Upper lobe of right lung (tissue), 1 donor: Measurements from ENCODE around the gene NSFL1C. TPM values are rescaled to one million over a fixed set of nuclear protein-coding genes. Genes with fewer than 3 reads are reported as not detected.

ENCODE experiments used
- ATAC-seq: fragments of 200-7000 bp; cut with Tn5 transposase; one replicate; pipeline ENCODE4 v1.9.1; 2020; ENCODE audit warnings: mild to moderate bottlenecking, moderate library complexity
- DNase-seq: peaks from one replicate; pipeline ENCODE4 v3.0.0-alpha.2; 2020
- H3K27ac ChIP-seq: fragments of 200-600 bp; one replicate; pipeline ENCODE4 v1.8.0; 2022
- H3K27me3 ChIP-seq: fragments of 200-600 bp; one replicate; pipeline ENCODE4 v1.8.0; 2022; ENCODE audit warnings: mild to moderate bottlenecking
- H3K36me3 ChIP-seq: fragments of 200-600 bp; one replicate; pipeline ENCODE4 v1.8.0; 2022
- H3K4me1 ChIP-seq: fragments of 200-600 bp; one replicate; pipeline ENCODE4 v1.8.0; 2022
- H3K4me3 ChIP-seq: fragments of 200-600 bp; one replicate; pipeline ENCODE4 v1.8.0; 2022; ENCODE audit warnings: mild to moderate bottlenecking
- H3K9me3 ChIP-seq: fragments of 200-600 bp; one replicate; pipeline ENCODE4 v1.8.0; 2022
- intact Hi-C: fragments of 100-400 bp; cut with DNase I; formaldehyde crosslinking; loops from one replicate; pipeline ENCODE4 v1.11.0; 2022
- total RNA-seq: library from RNA; stranded (reverse); fragmentation: NEBNext Ultra II Directional; extraction: Animal tissue kit (Norgen Biotek cat#: 25700); gene quantifications from one replicate; pipeline ENCODE4 v1.2.1, GENCODE V29; 2021
- TF ChIP-seq, protein P1 (sequence below): fragments of 200-600 bp; IDR thresholded peaks from one replicate; pipeline ENCODE4 v1.8.0; 2022; ENCODE audit warnings: antibody characterized with exemption
- donor health status: DM: no; HTN: yes; CAD: no; lungs with severe emphysema.

The NSFL1C gene
- total RNA-seq, 1 donor from 2014 or later: 73.4 TPM

DNA sequence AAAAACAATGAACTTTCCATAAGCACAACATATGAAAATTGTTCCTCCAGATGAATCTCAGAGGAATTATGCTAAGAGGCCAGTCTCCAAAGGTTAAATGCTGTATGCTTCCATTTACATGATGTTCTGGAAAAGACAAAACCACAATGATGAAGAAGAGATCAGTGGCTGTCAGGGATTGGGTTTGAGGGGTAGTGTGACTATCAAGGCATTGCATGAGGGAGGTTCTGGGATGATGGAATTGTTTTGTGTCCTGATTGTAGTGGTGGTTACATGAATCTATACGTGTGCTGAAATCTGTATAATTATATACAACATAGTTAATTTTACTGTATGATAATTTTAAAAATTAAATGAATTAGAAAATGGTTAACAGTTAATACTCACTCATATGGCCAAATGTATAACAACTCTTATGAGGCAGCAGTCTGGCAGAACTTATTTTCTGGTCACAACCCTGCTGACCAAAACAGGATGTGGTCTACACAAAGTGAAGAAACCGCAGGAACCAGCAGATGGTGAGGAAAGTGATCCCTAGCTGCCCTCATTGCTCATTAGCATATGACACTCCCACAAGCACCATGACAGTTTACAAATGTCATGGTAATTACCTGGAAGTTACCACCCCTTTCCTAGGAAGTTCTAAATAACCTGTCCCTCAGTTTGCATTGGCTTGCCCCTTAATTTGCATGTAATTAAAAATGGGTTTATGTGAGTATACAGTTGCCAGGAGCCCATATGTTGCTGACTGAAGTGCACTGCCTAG, 31.9 kb downstream of the NSFL1C start:
- DNase-seq (no peak), ATAC-seq (peak; percentile 85)
- no peak overlapping the region for H3K4me3 ChIP-seq
- TF ChIP-seq, protein P1, sequence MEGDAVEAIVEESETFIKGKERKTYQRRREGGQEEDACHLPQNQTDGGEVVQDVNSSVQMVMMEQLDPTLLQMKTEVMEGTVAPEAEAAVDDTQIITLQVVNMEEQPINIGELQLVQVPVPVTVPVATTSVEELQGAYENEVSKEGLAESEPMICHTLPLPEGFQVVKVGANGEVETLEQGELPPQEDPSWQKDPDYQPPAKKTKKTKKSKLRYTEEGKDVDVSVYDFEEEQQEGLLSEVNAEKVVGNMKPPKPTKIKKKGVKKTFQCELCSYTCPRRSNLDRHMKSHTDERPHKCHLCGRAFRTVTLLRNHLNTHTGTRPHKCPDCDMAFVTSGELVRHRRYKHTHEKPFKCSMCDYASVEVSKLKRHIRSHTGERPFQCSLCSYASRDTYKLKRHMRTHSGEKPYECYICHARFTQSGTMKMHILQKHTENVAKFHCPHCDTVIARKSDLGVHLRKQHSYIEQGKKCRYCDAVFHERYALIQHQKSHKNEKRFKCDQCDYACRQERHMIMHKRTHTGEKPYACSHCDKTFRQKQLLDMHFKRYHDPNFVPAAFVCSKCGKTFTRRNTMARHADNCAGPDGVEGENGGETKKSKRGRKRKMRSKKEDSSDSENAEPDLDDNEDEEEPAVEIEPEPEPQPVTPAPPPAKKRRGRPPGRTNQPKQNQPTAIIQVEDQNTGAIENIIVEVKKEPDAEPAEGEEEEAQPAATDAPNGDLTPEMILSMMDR: no peak
- intact Hi-C loops: loop anchor here (5.0 kb wide), 1 partner anchor 122 kb away; no protein-coding TSS in a partner anchor
- H3K9me3 ChIP-seq: no peaks in the 10 kb centered on the region
- peaks cover 10% of the 10 kb centered on the region for H3K4me1 ChIP-seq
- H3K27ac ChIP-seq: no peak overlapping the region
- no peaks in the 10 kb centered on the region for H3K36me3 ChIP-seq
- H3K27me3 ChIP-seq: no peaks in the 10 kb centered on the region

DNA sequence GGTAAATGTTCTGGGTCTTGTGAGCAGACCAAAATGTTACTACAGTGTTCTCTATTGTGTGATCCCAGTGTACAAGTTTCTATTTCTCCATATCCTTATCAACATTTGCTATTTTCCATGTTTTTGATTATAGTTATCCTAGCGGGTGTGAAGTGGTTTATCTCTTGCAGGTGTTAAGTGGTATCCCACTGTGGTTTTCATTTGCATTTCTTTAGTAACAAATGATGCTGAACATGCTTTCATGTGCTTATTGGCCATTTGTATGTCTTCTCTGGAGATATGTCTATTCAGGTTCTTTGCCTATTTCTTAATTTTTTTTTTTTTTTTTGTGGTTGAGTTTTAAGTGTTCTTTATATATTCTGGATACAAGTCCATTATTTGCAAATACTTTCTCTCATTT, 35.5 kb downstream of the NSFL1C start:
- intact Hi-C loops: no loop called here
- ATAC-seq (no peak), DNase-seq (no peak)
- Histone ChIP-seq H3K9me3 (no peaks in the 10 kb centered on the region), H3K36me3 (no peaks in the 10 kb centered on the region), H3K27me3 (no peaks in the 10 kb centered on the region), H3K27ac (no peak overlapping the region), H3K4me1 (peaks cover 10% of the 10 kb centered on the region), H3K4me3 (no peak overlapping the region)
- TF ChIP-seq, protein P1: no peak

DNA sequence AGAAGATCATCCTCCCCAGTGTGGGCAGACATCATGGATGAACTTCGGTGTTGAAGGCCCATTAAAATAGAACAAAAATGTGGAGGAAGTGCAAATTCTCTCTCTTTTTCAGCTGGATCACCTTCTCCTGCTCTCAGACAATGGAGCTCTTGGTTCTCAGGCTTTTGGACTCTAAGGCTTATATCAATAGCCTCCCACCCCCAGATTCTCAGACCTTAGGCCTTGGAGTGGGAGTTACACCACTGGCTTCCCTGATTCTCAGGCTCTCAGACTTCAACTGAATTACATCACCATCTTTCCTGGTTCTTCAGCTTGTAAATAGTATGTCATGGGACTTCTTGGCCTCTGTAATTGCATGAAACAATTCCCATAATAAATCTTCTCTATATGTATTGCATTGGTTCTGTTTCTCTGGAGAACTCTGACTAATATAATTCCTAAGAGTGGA, 36.6 kb downstream of the NSFL1C start:
- no peaks in the 10 kb centered on the region for H3K36me3 ChIP-seq
- H3K4me3 ChIP-seq: no peak overlapping the region
- no peak overlapping the region for H3K27ac ChIP-seq
- DNase-seq (no peak), ATAC-seq (peak; percentile 49)
- H3K4me1 ChIP-seq: peaks cover 6% of the 10 kb centered on the region
- H3K9me3 ChIP-seq: no peaks in the 10 kb centered on the region
- no peaks in the 10 kb centered on the region for H3K27me3 ChIP-seq
- intact Hi-C loops: no loop called here
- TF ChIP-seq, protein P1: no peak

DNA sequence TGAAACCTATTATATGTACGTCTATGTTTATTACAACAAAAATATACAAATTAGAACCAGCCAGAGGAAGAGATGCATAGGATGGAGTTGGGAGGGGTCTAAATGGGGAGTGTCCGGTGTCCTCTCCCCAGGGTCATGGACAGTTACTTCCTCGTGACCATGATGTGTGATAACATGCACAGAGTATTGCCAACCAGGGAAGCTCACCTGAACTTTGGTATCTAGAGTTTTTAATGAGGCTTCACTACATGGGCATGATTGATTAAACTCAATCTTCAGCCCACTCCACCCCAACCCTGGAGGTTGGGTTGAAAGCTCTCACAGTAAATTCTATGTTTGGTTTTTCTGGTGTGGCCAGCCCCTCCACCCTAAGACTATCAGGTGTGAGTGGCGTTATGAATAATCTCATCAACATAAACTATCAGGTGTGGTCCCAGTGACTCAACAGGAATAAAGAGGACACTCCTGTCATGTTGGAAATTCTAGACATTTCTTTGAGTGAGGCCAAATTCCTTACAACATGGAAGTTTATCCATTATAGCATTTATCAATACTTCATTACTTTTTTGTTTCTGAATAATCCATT, 37.4 kb downstream of the NSFL1C start:
- H3K27me3 ChIP-seq: no peaks in the 10 kb centered on the region
- TF ChIP-seq, protein P1: no peak
- no peak for ATAC-seq
- H3K27ac ChIP-seq: no peak overlapping the region
- no peak for DNase-seq
- no peaks in the 10 kb centered on the region for H3K9me3 ChIP-seq
- intact Hi-C loops: no loop called here
- no peaks in the 10 kb centered on the region for H3K36me3 ChIP-seq
- no peaks in the 10 kb centered on the region for H3K4me1 ChIP-seq
- no peak overlapping the region for H3K4me3 ChIP-seq

DNA sequence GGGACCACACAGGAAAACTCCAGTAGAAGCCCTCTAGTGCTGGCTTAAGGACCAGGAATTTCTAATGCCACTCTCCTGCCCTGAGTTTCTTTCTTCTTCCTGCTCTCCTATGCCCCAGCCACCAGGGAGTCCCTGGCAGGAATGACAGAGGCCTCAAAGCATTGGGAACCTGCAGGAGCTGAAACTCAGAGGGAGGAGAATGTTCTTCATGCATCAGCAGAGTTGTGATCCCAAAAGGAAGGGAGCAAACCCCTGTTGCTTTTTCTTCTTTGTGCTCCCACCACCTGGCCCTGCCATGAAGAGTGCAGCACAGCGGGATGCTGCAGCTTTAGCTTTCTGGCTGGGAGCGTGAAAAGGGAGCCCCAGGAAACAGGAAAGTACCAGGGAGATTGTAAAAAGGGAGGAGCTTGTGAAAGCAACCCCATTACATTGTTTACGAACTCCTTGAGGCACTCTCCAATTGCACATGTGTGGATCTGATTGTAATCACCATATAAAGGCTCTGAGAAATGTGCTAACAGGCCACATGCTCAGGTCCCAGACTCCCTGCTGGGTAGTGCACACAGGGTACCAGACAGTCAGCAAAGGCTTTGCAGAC, 39.1 kb downstream of the NSFL1C start:
- H3K36me3 ChIP-seq: no peaks in the 10 kb centered on the region
- no peaks in the 10 kb centered on the region for H3K4me1 ChIP-seq
- ATAC-seq: peak; percentile 50
- TF ChIP-seq, protein P1: no peak
- no peak overlapping the region for H3K27ac ChIP-seq
- no peak overlapping the region for H3K4me3 ChIP-seq
- H3K27me3 ChIP-seq: no peaks in the 10 kb centered on the region
- no peak for DNase-seq
- no peaks in the 10 kb centered on the region for H3K9me3 ChIP-seq
- intact Hi-C loops: no loop called here
